Stimulated activated naive CD4-positive, alpha-beta T cell (primary cell): Measurements from ENCODE around the gene SASH3.

Experiments used
- DNase-seq, 6 experiments: peaks; one replicate each; lab custom pipeline; 2025; lab: John Stamatoyannopoulos, UW

Gene SASH3

GRCh38 chrX:129783291-129783713 is 3.6 kb downstream of the SASH3 start:
- no peak for DNase-seq

GRCh38 chrX:129784371-129784770 is 4.6 kb downstream of the SASH3 start:
- DNase-seq = no peak

GRCh38 chrX:129785160-129785947 is 5.6 kb downstream of the SASH3 start:
- DNase-seq = no peak

DNA sequence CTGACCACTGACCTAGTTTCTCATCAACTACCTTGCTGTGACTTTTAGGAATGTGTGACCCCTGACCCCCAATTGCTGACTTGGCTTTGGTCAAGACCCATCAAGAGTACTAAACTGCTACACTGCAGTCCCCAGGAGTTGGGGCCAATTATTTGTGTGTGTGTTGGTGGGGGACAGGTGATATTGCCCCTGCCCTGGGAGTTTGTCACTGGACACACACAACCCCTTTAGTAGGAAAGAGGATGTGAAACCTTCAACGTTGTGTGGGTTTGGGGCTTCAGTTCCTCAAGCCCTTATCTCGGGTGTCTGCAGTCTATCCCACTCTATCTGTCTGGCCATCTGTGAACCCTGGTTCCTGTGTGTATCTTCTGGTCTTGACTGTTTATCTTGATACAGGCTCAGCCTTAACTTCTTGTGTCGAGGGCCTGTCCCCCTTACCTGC is 6.5 kb downstream of the SASH3 start:
- DNase-seq = no peak

DNA sequence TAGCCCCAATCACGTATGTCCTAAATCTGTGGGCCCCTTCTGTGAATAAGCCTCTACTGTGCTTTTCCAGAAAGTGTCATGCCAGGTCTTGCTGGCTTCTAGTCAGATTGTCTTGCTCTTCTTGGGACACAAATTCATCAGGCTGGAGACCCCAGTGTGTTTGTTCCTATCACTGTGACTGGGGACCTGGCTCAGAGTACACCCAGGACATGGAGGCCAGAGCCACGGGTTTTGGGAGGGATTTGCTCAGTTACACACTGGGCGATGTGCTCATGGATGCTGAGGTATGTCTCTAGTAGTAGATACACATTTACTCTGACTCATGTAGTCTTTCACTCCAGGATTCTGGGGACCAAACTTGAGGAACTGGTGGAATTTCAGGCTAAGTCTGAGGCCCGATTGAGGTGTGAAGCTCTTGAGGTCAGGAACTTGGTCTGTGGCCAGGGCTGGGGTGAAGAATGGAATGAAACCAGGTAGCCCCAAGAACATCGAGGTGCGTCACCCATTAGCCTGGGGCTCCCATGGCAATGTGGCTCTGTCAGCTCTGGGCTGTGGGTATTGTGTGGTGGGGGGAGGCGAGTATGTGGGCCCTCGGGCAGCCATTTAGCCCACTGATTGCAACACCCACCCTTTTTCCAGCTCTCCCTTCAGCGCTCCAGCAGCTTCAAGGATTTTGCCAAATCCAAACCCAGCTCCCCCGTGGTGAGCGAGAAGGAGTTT is 7.7 kb downstream of the SASH3 start:
- no peak for DNase-seq

GRCh38 chrX:129788527-129788926 is 8.8 kb downstream of the SASH3 start:
- DNase-seq = no peak

GRCh38 chrX:129790146-129790545 is 10.4 kb downstream of the SASH3 start:
- DNase-seq = no peak

DNA sequence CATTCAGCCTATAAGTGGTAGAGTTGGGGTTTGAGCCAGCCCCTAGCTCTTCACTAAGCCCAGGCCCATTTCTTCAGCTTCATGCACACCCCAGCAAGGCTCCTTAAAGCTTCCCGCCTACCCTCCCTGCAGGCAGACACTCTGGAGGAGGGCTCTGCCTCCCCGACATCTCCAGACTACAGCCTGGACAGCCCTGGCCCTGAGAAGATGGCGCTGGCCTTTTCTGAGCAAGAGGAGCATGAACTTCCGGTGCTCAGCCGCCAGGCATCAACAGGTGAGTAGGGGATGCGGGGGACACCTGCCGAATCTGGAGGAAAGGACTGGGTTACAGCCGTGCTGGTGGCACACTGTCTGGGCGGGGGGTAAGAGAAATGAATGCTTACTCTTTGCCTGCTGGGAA is 11.1 kb downstream of the SASH3 start:
- no peak for DNase-seq

GRCh38 chrX:129791336-129791735 is 11.6 kb downstream of the SASH3 start:
- no peak for DNase-seq

- no peak for DNase-seq
Measured at GRCh38 chrX:129791961-129792570, 12.3 kb downstream of the SASH3 start.

DNA sequence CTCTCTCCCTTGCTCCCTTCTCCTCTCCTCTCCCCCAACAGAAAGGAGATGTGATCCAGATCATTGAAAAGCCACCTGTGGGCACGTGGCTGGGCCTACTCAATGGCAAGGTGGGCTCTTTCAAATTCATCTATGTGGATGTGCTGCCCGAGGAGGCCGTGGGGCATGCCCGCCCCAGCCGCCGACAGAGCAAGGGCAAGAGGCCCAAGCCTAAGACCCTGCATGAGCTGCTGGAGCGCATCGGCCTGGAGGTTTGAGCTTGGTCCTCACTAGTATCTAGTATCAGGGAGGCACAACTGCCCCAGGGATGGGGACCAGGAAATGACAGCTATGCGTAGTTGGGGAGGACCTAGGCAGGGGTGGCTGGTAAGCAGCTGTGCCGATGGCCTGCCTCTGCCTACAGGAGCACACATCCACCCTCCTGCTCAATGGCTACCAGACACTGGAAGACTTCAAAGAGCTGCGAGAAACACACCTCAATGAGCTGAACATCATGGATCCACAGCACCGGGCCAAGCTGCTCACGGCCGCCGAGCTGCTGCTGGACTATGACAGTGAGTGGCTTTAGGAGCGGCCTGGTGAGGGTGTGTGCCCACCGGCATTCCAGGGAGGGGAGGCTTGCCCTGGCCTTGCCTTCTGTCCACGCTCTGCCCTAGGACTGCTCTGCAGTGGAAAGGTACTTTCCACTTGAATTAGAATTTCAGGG is 13.0 kb downstream of the SASH3 start:
- DNase-seq = no peak

- DNase-seq = no peak
Measured at GRCh38 chrX:129793604-129794191, 13.9 kb downstream of the SASH3 start.

- no peak for DNase-seq
Measured at GRCh38 chrX:129795584-129795983, 15.8 kb downstream of the SASH3 start.

DNA sequence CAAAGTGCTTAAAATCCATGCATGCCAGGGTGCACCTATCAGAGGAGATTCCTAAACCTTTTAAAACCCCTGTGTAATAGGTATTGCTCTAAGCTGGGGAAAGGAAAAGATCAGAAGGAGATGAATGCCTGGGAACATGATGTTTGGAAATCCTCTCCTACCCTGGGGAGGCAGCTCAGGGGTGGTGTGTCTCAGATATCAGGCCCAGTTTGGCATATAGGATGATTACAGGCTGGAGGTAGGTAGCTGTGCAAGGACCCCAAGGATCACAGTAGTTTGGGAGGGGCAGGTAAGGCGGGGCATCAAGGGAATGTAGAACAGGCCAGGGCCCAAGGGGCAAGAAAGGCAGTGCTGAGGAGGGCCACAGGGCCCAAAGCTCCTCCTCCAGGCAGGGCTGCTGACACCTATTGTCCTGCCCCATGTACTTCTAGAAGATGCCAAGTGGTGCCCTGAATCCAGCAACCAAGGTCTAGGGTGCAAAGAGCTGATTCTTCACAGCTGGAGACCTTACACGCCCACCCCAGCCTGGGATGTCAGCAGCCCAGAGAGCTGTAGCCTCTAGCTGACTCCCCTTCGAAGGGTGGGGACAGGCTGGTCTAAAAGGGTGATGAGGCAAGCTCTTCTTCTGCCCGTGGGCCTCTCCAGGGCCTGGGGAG is 17.6 kb downstream of the SASH3 start:
- no peak for DNase-seq

- no peak for DNase-seq
Measured at GRCh38 chrX:129798456-129798855, 18.7 kb downstream of the SASH3 start.

GRCh38 chrX:129798888-129799287 is 19.1 kb downstream of the SASH3 start:
- DNase-seq = no peak

- no peak for DNase-seq
Measured at GRCh38 chrX:129800186-129800585, 20.4 kb downstream of the SASH3 start.

GRCh38 chrX:129802863-129803262 is 23.1 kb downstream of the SASH3 start:
- DNase-seq = no peak

GRCh38 chrX:129804806-129805205 is 25.1 kb downstream of the SASH3 start:
- no peak for DNase-seq

GRCh38 chrX:129808158-129808828 is 28.5 kb downstream of the SASH3 start:
- no peak for DNase-seq
